PC-3 (cell line): ENCODE data around the gene MPP2. TPM values are rescaled to one million over a fixed set of nuclear protein-coding genes. Genes with fewer than 3 reads are reported as not detected.

Experiments
- ATAC-seq: fragments of 200-7000 bp; cut with Tn5 transposase; 2 replicates; pipeline ENCODE4 v1.9.1; 2020; ENCODE audit warnings: mild to moderate bottlenecking, moderate library complexity
- BruUV-seq: library from RNA; stranded (reverse); fragments of 400-500 nt; replicated peaks from 2 replicates; lab custom pipeline; 2021; lab: Mats Ljungman, UMichigan
- CTCF ChIA-PET: fragments of 300-600 bp; sonication (Branson Sonifier 250); formaldehyde crosslinking; loops from one replicate; lab custom pipeline; 2022; ENCODE audit warnings: antibody characterized with exemption; lab: Charles Lee
- POLR2A ChIA-PET: fragments of 300-600 bp; sonication (Branson Sonifier 250); formaldehyde crosslinking; loops from one replicate; lab custom pipeline; 2022; ENCODE audit warnings: antibody characterized with exemption; ENCODE audit not compliant: unreplicated experiment; lab: Charles Lee
- DNase-seq: peaks from one replicate; pipeline ENCODE4 v3.0.0-alpha.2; 2015
- H2AFZ ChIP-seq: fragments of 300-600 bp; sonication (generic); 2 replicates; pipeline ENCODE4 v1.6.0; 2016; ENCODE audit warnings: antibody characterized with exemption, low read length
- H3F3A ChIP-seq: fragments of 300-600 bp; sonication (generic); one replicate; pipeline ENCODE4 v1.6.0; 2017; ENCODE audit warnings: antibody characterized with exemption, low read length, control low read depth, mild to moderate bottlenecking; ENCODE audit not compliant: unreplicated experiment
- H3K27ac ChIP-seq: fragments of 300-600 bp; sonication (generic); 2 replicates; pipeline ENCODE4 v1.5.1; 2016; ENCODE audit warnings: mild to moderate bottlenecking, low read length
- H3K27me3 ChIP-seq: fragments of 300-600 bp; sonication (generic); 2 replicates; pipeline ENCODE4 v1.6.1; 2016; ENCODE audit warnings: low read length, mixed read lengths
- H3K36me3 ChIP-seq: fragments of 300-600 bp; sonication (generic); 2 replicates; pipeline ENCODE4 v1.6.1; 2016; ENCODE audit warnings: low read depth, mixed run types, low read length, mixed read lengths
- H3K4me1 ChIP-seq: fragments of 300-600 bp; sonication (generic); 2 replicates; pipeline ENCODE4 v1.5.1; 2016; ENCODE audit warnings: low read length; ENCODE audit not compliant: insufficient read depth
- H3K4me2 ChIP-seq: fragments of 300-600 bp; sonication (generic); 2 replicates; pipeline ENCODE4 v1.6.0; 2016; ENCODE audit warnings: low read length
- H3K4me3 ChIP-seq: fragments of 300-600 bp; sonication (generic); 2 replicates; pipeline ENCODE4 v1.5.1; 2016; ENCODE audit warnings: mild to moderate bottlenecking, low read length, mixed read lengths
- H3K79me2 ChIP-seq: fragments of 300-600 bp; sonication (generic); 2 replicates; pipeline ENCODE4 v1.6.1; 2017; ENCODE audit warnings: low read length, mixed read lengths
- H3K9ac ChIP-seq: fragments of 300-600 bp; sonication (generic); 2 replicates; pipeline ENCODE4 v1.6.0; 2016; ENCODE audit warnings: mild to moderate bottlenecking, low read length
- H3K9me2 ChIP-seq: fragments of 300-600 bp; sonication (generic); replicated peaks from 2 replicates; pipeline ENCODE4 v1.6.1; 2016; ENCODE audit warnings: mixed run types, low read length, mixed read lengths
- H3K9me3 ChIP-seq: fragments of 300-600 bp; sonication (generic); 2 replicates; pipeline ENCODE4 v1.6.1; 2016; ENCODE audit warnings: low read length, mixed read lengths
- H4K20me1 ChIP-seq: fragments of 300-600 bp; sonication (generic); 2 replicates; pipeline ENCODE4 v1.6.1; 2016; ENCODE audit warnings: low read length, mixed read lengths
- EZH2 ChIP-seq: fragments of 300-600 bp; sonication (generic); IDR thresholded peaks from one replicate; pipeline ENCODE4 v1.6.1; 2017; ENCODE audit warnings: antibody characterized with exemption, mild to moderate bottlenecking, low read length; ENCODE audit not compliant: unreplicated experiment
- EZH2phosphoT487 ChIP-seq: fragments of 300-600 bp; sonication (generic); IDR thresholded peaks from 2 replicates; pipeline ENCODE4 v1.6.1; 2018; ENCODE audit warnings: mild to moderate bottlenecking, antibody characterized with exemption, low read length, borderline replicate concordance
- intact Hi-C: fragments of 100-400 bp; cut with micrococcal nuclease; formaldehyde crosslinking; loops from 2 replicates; pipeline ENCODE4 v1.9.0; 2023
- total RNA-seq: library from RNA; depleted of rRNA; stranded (reverse); fragments of >200 nt; gene quantifications from 2 replicates; pipeline ENCODE4 v1.2.3, GENCODE V29; 2014
- TF ChIP-seq, protein P1 (sequence below): fragments of 300-600 bp; sonication (generic); conservative IDR thresholded peaks from 2 replicates; pipeline ENCODE4 v1.5.1; 2017; ENCODE audit warnings: antibody characterized with exemption, low read depth, mild to moderate bottlenecking, low read length

MPP2 gene
- total RNA-seq, 1 experiment from 2014 or later, result 8.2 TPM

DNA sequence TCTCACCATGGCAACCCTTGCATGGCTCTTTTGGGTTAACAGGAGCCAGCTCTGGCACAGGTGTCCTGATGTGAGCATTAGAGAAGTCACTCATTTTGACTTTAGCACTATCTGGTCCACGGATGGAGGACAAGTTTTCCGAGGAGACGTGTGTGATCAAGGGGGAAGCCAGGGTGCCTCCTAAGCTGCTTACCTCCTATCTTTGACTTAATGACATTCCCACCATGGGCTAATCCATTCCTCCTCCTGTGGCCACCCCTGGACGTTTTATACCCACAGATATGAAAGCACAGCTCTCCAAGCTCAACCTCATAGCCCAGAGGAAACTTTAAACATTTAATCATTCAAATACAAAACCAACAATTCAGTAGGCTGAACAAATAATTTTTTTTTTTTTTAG lies 18.8 kb downstream of the MPP2 start:
- H3K4me1 ChIP-seq, result no peaks in the 10 kb centered on the region
- H3K79me2 ChIP-seq, result no peaks in the 10 kb centered on the region
- H3K36me3 ChIP-seq, result no peaks in the 10 kb centered on the region
- ATAC-seq (no peak), DNase-seq (no peak)
- ChIA-PET CTCF (no interaction called here), POLR2A (interaction anchor here (0.6 kb wide), 1 partner anchor 298 kb away, joined by 3 read pairs; the partner anchor contains the start of gene TMUB2)
- TF ChIP-seq EZH2phosphoT487 (no peak), EZH2 (no peak)
- TF ChIP-seq, protein P1, sequence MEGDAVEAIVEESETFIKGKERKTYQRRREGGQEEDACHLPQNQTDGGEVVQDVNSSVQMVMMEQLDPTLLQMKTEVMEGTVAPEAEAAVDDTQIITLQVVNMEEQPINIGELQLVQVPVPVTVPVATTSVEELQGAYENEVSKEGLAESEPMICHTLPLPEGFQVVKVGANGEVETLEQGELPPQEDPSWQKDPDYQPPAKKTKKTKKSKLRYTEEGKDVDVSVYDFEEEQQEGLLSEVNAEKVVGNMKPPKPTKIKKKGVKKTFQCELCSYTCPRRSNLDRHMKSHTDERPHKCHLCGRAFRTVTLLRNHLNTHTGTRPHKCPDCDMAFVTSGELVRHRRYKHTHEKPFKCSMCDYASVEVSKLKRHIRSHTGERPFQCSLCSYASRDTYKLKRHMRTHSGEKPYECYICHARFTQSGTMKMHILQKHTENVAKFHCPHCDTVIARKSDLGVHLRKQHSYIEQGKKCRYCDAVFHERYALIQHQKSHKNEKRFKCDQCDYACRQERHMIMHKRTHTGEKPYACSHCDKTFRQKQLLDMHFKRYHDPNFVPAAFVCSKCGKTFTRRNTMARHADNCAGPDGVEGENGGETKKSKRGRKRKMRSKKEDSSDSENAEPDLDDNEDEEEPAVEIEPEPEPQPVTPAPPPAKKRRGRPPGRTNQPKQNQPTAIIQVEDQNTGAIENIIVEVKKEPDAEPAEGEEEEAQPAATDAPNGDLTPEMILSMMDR, result no peak
- no peak overlapping the region for H3K4me2 ChIP-seq
- H3K9ac ChIP-seq, result no peak overlapping the region
- no peaks in the 10 kb centered on the region for H3F3A ChIP-seq
- intact Hi-C loops, result no loop called here
- no TSS peak for BruUV-seq
- H3K9me2 ChIP-seq, result no peaks in the 10 kb centered on the region
- no peaks in the 10 kb centered on the region for H3K9me3 ChIP-seq
- H3K27ac ChIP-seq, result no peak overlapping the region
- H3K4me3 ChIP-seq, result no peak overlapping the region
- H3K27me3 ChIP-seq, result no peaks in the 10 kb centered on the region
- H4K20me1 ChIP-seq, result no peaks in the 10 kb centered on the region
- no peak overlapping the region for H2AFZ ChIP-seq

DNA sequence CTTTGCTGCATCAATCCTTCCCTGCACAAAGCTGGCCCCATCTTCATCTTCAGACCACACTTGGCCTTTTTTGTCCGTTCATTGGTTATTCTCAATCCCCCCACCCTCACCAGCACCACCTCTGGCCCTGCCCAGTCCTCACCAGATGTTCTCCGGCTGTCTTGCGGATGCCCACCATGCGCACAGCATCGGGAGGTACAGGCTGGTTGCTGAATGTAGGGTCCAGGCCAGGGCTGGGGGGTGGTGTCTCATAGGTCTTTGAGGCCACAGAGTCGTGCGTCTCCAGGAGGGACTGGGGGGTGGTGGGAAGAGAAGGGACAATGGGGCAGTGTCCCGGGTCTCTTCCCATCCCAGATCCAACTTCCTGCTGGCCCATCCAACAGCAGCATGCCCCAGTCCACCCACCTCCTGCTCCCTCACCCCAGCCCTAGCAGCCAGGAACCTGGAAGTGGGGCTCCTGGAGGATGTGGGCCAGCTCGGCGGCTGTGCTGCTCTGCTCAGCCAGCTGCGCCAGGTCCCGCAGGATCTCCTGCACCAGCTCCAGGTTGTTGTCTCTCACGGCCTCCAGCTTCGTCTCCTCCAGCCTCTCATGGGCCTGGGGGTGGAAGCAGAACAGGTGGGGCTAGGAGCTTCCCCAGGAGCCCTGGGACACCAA lies 24.4 kb downstream of the MPP2 start:
- Histone ChIP-seq H3K4me2 (no peak overlapping the region), H3K36me3 (no peaks in the 10 kb centered on the region), H2AFZ (no peak overlapping the region), H3K27me3 (no peaks in the 10 kb centered on the region), H3K4me1 (peaks cover 6% of the 10 kb centered on the region; the same call in 1 of the 2 replicates), H3K9me2 (no peaks in the 10 kb centered on the region), H3K9me3 (no peaks in the 10 kb centered on the region), H3K27ac (no peak overlapping the region), H3F3A (no peaks in the 10 kb centered on the region), H4K20me1 (no peaks in the 10 kb centered on the region), H3K79me2 (no peaks in the 10 kb centered on the region), H3K4me3 (no peak overlapping the region), H3K9ac (no peak overlapping the region)
- ChIA-PET CTCF (no interaction called here), POLR2A (no interaction called here)
- TF ChIP-seq, protein P1, result no peak
- TF ChIP-seq EZH2 (no peak), EZH2phosphoT487 (no peak)
- ATAC-seq, result no peak
- intact Hi-C loops, result no loop called here
- DNase-seq, result no peak
- no TSS peak for BruUV-seq

DNA sequence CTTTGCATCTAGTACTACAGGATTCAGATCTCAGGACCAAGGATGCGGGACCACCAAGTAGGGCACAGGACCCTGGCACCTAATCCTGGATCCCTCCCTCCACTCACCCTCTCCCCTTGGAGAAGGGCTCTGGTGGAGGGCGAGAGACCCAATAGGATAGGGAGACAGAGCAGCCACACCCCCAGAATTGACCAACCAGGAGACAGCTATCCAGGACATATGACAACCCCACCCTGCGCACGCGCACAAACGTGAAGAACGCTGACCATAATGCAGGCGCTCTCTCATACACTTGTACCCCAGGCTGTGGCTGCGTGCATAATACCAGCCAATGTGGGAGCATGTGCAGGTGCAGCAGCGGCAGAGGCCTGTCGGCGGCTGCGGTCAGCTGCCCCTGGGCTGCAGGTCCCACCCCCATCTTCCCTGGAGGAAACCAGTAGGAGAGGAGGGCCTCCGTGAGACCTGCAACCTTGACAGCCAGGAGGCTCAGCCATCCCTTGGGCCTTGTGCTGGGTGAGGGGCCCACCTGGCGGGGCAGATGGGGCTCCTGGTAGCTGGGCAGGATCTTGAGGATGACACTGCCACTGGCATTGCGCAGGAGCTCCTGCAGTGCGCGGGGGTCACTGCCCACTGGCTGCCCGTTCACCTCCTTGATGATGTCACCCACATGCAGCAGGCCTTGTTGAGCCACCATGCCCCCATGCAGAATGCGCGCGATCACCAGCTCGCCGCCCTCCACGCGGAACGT lies 25.4 kb downstream of the MPP2 start:
- ATAC-seq (no peak), DNase-seq (no peak)
- ChIA-PET CTCF (no interaction called here), POLR2A (no interaction called here)
- Histone ChIP-seq H2AFZ (no peak overlapping the region), H3K27ac (no peak overlapping the region), H3K9me2 (no peaks in the 10 kb centered on the region), H3K79me2 (no peaks in the 10 kb centered on the region), H3K4me3 (no peak overlapping the region), H4K20me1 (no peaks in the 10 kb centered on the region), H3K9ac (no peak overlapping the region), H3K9me3 (no peaks in the 10 kb centered on the region), H3K36me3 (no peaks in the 10 kb centered on the region), H3K4me1 (peaks cover 6% of the 10 kb centered on the region; the same call in 1 of the 2 replicates), H3F3A (no peaks in the 10 kb centered on the region), H3K27me3 (no peaks in the 10 kb centered on the region), H3K4me2 (no peak overlapping the region)
- TF ChIP-seq EZH2phosphoT487 (no peak), EZH2 (no peak)
- TF ChIP-seq, protein P1, result no peak
- no TSS peak for BruUV-seq
- intact Hi-C loops, result no loop called here
